Measurements from ENCODE around the gene NRXN3.

- TF ChIP-seq CTCF (conservative IDR thresholded peaks at IDR 0.05; ENCODE audit: low read depth in 2 of 2) (no peak), EZH2 (IDR thresholded peaks at IDR 0.05; ENCODE audit: low read depth, unreplicated experiment) (no peak), POLR2AphosphoS5 (IDR thresholded peaks at IDR 0.05; ENCODE audit: low read depth) (no peak), EZH2phosphoT487 (IDR thresholded peaks at IDR 0.05; ENCODE audit: unreplicated experiment) (no peak), REST (IDR thresholded peaks at IDR 0.05; ENCODE audit: unreplicated experiment) (no peak), ZNF331 (CRISPR knock-in tag; IDR thresholded peaks at IDR 0.05; ENCODE audit: low read depth) (no peak), NANOG (IDR thresholded peaks at IDR 0.05; ENCODE audit: borderline replicate concordance) (no peak)
Measured at GRCh38 chr14:79596551-79596950, 1426.4 kb downstream of the NRXN3 start.

Data from GM23338 (cell line).